Suprapubic skin (tissue), 4 donors: Measurements from ENCODE around the gene UBR3.

Source experiments
- EP300 ChIP-seq: sonication (generic); formaldehyde crosslinking; IDR thresholded peaks from one replicate; pipeline ENCODE4 v1.6.1; 2017; ENCODE audit warnings: antibody characterized with exemption
- POLR2A ChIP-seq, 2 donors: fragments of 450-650 bp; IDR thresholded peaks; one replicate each; pipeline ENCODE4 v1.6.1; 2017; ENCODE audit warnings: antibody characterized with exemption in 2 of 2, mild to moderate bottlenecking in 2 of 2, moderate library complexity in 2 of 2
- POLR2AphosphoS5 ChIP-seq, 3 donors: sonication (generic); formaldehyde crosslinking; IDR thresholded peaks; one replicate each; pipeline ENCODE4 v1.6.1; 2017; ENCODE audit warnings: antibody characterized with exemption in 3 of 3
- TF ChIP-seq, protein P1 (sequence below), 2 donors: fragments of 200-600 bp in 1 of 2; fragments of 450-650 bp in 1 of 2; sonication (generic) in 1 of 2; IDR thresholded peaks; one replicate each; pipeline ENCODE4 v1.5.1; 2016 to 2019; ENCODE audit warnings: antibody characterized with exemption in 2 of 2, mild to moderate bottlenecking in 1 of 2, moderate library complexity in 1 of 2

DNA sequence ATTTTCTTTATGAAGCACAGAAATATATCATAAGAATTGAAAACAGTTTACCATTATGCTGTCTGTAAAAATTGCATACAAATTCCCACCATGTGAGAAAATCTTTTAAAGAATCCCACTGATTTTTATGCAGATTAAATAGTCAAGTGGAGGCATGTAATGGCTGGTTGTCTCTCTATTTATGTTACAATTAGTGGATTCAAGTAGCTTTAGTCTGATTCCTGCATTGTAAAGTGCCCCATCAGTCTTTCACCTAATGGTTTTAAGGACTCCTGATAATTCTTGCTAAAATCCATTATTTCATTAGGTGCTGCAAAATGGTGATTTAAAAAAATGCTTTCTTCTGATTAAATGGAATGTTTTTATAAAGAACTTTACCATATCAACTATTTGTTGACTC, 202.3 kb downstream of the UBR3 start:
- TF ChIP-seq, protein P1, sequence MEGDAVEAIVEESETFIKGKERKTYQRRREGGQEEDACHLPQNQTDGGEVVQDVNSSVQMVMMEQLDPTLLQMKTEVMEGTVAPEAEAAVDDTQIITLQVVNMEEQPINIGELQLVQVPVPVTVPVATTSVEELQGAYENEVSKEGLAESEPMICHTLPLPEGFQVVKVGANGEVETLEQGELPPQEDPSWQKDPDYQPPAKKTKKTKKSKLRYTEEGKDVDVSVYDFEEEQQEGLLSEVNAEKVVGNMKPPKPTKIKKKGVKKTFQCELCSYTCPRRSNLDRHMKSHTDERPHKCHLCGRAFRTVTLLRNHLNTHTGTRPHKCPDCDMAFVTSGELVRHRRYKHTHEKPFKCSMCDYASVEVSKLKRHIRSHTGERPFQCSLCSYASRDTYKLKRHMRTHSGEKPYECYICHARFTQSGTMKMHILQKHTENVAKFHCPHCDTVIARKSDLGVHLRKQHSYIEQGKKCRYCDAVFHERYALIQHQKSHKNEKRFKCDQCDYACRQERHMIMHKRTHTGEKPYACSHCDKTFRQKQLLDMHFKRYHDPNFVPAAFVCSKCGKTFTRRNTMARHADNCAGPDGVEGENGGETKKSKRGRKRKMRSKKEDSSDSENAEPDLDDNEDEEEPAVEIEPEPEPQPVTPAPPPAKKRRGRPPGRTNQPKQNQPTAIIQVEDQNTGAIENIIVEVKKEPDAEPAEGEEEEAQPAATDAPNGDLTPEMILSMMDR (IDR thresholded peaks at IDR 0.05) = no peak
- TF ChIP-seq POLR2AphosphoS5 (IDR thresholded peaks at IDR 0.05) (no peak), POLR2A (IDR thresholded peaks at IDR 0.05) (no peak), EP300 (no peak)
